ENCODE data around the gene NKX6-1. TPM values are rescaled to one million over a fixed set of nuclear protein-coding genes. Genes with fewer than 3 reads are reported as not detected.

The NKX6-1 gene
- total RNA-seq, 1 experiment from 2014 or later, result not detected

DNA sequence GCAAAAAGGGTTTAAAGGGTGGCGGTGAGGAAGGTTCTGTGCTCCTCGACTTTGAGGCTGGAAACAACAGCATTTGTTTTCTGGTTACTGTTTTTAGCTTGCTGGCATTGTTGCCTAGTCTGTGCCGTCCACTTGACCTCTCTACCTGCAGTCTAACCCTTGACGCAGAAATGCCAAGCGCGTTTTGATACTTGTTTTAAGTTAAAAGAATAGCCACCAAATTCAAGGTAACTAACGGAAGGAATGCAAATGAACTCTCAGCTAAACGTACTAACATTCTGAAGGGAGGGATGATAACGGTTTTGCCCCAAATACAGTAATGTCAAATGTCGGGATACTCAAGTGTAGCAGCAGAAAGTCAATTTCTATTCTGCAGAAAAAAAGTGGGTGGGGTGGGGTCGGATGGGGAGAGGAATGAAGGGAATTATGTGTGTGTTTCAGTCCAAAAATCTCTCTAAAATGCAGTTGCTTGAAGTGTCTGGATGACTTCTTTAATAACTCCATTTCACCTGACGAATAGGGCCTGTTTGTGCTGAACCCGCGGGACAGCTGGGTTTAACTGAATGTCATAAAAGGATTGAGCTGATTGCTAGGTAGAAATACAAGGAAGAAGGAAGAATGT lies 3.4 kb upstream of the NKX6-1 start:
- Histone ChIP-seq H3K4me3 (ENCODE audit: low read length) (no peak overlapping the region), H2AFZ (ENCODE audit: low read length) (no peak overlapping the region), H3K4me2 (ENCODE audit: low read depth, low read length, poor library complexity, severe bottlenecking) (no peak overlapping the region), H4K20me1 (ENCODE audit: insufficient read depth, low read depth, low read length) (no peaks in the 10 kb centered on the region), H3K27me3 (ENCODE audit: low read length) (no peaks in the 10 kb centered on the region), H3K79me2 (ENCODE audit: low read length) (no peaks in the 10 kb centered on the region), H3K36me3 (ENCODE audit: insufficient read depth, low read length) (no peaks in the 10 kb centered on the region), H3K27ac (ENCODE audit: low read length) (no peak overlapping the region), H3K9ac (ENCODE audit: low read length) (no peak overlapping the region), H3K9me3 (ENCODE audit: low read length) (no peaks in the 10 kb centered on the region), H3K4me1 (ENCODE audit: low read length) (no peaks in the 10 kb centered on the region), H3K9me2 (replicated peaks; ENCODE audit: insufficient read depth, low read length) (no peaks in the 10 kb centered on the region)
- no peak for DNase-seq

DNA sequence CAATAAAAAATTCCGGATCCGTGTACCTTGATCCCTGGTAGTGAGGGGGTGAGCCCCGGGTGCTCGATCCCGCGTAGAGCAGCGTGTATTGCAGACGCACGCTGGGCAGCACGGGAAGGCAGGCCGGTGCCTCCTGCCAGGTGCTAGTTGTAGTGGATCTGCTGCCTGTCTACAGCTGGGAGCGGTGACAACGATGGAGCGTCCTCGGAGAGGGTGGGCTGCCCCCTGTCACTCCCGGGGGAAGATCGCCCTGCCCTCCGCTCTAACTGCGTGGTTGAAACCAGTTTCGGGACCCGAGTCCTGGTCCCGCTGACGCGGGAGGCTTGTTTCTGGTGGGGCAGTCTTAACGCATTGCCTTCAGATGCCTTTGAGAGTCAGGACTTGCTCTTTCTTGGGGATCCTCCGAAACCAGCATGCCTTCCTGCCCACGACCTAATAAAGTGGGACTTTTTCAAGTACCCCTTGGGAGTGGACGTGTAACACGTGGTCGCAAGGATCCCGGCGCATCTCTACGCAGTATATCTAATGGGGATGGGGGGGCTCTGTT lies 2.7 kb upstream of the NKX6-1 start:
- H3K79me2 ChIP-seq (ENCODE audit: low read length), result no peaks in the 10 kb centered on the region
- no peaks in the 10 kb centered on the region for H3K9me2 ChIP-seq (replicated peaks; ENCODE audit: insufficient read depth, low read length)
- H3K27me3 ChIP-seq (ENCODE audit: low read length), result no peaks in the 10 kb centered on the region
- H3K27ac ChIP-seq (ENCODE audit: low read length), result no peak overlapping the region
- H3K9me3 ChIP-seq (ENCODE audit: low read length), result no peaks in the 10 kb centered on the region
- no peak overlapping the region for H3K4me2 ChIP-seq (ENCODE audit: low read depth, low read length, poor library complexity, severe bottlenecking)
- no peak overlapping the region for H3K9ac ChIP-seq (ENCODE audit: low read length)
- H3K4me1 ChIP-seq (ENCODE audit: low read length), result no peaks in the 10 kb centered on the region
- DNase-seq, result no peak
- H2AFZ ChIP-seq (ENCODE audit: low read length), result no peak overlapping the region
- H3K36me3 ChIP-seq (ENCODE audit: insufficient read depth, low read length), result no peaks in the 10 kb centered on the region
- H4K20me1 ChIP-seq (ENCODE audit: insufficient read depth, low read depth, low read length), result no peaks in the 10 kb centered on the region
- no peak overlapping the region for H3K4me3 ChIP-seq (ENCODE audit: low read length)

DNA sequence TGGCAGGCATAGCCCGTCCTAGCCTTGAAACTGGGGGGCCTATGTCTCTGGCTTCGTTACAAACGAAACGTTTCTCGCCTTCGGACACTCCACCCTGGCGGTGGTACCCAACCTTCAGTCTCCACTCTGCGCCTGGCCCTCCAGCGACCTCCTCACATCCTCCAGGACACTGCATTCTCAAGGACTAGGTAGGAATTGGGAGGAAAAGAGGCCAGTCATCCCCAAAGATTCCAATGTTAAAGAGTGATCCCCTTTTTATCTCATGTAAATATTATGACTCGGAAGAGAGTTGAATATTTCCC lies 2.1 kb upstream of the NKX6-1 start:
- no peak for DNase-seq
- Histone ChIP-seq H3K9ac (ENCODE audit: low read length) (no peak overlapping the region), H4K20me1 (ENCODE audit: insufficient read depth, low read depth, low read length) (no peaks in the 10 kb centered on the region), H3K4me1 (ENCODE audit: low read length) (no peaks in the 10 kb centered on the region), H3K27ac (ENCODE audit: low read length) (no peak overlapping the region), H3K4me2 (ENCODE audit: low read depth, low read length, poor library complexity, severe bottlenecking) (no peak overlapping the region), H3K27me3 (ENCODE audit: low read length) (no peaks in the 10 kb centered on the region), H2AFZ (ENCODE audit: low read length) (no peak overlapping the region), H3K4me3 (ENCODE audit: low read length) (no peak overlapping the region), H3K9me3 (ENCODE audit: low read length) (no peaks in the 10 kb centered on the region), H3K79me2 (ENCODE audit: low read length) (no peaks in the 10 kb centered on the region), H3K36me3 (ENCODE audit: insufficient read depth, low read length) (no peaks in the 10 kb centered on the region), H3K9me2 (replicated peaks; ENCODE audit: insufficient read depth, low read length) (no peaks in the 10 kb centered on the region)

DNA sequence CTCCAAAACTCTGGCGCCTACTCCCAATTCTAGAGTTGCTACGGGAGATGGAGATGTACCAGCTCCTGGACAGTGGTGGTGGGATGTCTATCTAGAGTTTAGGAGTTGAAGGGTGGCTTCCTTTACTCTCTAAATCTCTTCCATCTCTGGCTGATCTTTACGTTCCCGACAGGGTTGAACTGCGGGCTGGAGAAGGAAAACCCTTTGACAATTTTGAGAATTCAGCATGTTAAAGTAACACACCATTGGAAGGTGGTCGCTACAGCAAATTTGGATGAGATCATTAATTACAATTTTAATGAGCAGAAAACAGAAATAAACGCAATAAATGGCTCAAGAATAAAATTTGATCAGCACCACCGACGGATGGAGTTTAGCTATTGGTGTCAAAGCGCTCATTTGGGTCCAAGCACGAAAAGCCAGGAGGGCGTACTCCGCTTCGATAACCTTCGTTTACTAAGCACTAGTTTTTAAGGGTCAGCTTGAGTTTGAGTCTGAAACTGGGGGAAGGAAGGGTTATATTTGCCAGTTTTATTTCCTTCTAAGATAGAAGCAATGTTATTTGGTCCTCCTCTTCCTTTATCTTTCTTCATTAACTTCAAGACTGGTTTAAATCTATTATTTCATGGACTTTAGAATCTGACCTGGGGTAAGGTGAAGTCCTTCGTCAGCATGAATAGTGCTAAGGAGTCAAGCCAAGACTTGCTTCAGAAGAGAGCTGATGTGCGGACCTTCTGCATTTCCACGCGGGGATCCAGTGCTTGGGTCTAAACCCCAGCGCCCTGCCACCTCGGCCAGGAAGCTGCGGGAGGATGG lies 1.5 kb upstream of the NKX6-1 start:
- Histone ChIP-seq H3K4me2 (ENCODE audit: low read depth, low read length, poor library complexity, severe bottlenecking) (no peak overlapping the region), H3K36me3 (ENCODE audit: insufficient read depth, low read length) (no peaks in the 10 kb centered on the region), H3K9ac (ENCODE audit: low read length) (no peak overlapping the region), H3K27ac (ENCODE audit: low read length) (no peak overlapping the region), H2AFZ (ENCODE audit: low read length) (no peak overlapping the region), H3K79me2 (ENCODE audit: low read length) (no peaks in the 10 kb centered on the region), H4K20me1 (ENCODE audit: insufficient read depth, low read depth, low read length) (no peaks in the 10 kb centered on the region), H3K9me2 (replicated peaks; ENCODE audit: insufficient read depth, low read length) (no peaks in the 10 kb centered on the region), H3K27me3 (ENCODE audit: low read length) (no peaks in the 10 kb centered on the region), H3K9me3 (ENCODE audit: low read length) (no peaks in the 10 kb centered on the region), H3K4me3 (ENCODE audit: low read length) (no peak overlapping the region), H3K4me1 (ENCODE audit: low read length) (no peaks in the 10 kb centered on the region)
- no peak for DNase-seq

GRCh38 chr4:84499624-84499982 lies 511 bp upstream of the NKX6-1 start:
- no peak overlapping the region for H3K9ac ChIP-seq (ENCODE audit: low read length)
- H2AFZ ChIP-seq (ENCODE audit: low read length), result no peak overlapping the region
- no peaks in the 10 kb centered on the region for H3K27me3 ChIP-seq (ENCODE audit: low read length)
- H3K27ac ChIP-seq (ENCODE audit: low read length), result no peak overlapping the region
- H3K4me3 ChIP-seq (ENCODE audit: low read length), result no peak overlapping the region
- H4K20me1 ChIP-seq (ENCODE audit: insufficient read depth, low read depth, low read length), result no peaks in the 10 kb centered on the region
- no peaks in the 10 kb centered on the region for H3K79me2 ChIP-seq (ENCODE audit: low read length)
- no peak for DNase-seq
- H3K4me1 ChIP-seq (ENCODE audit: low read length), result no peaks in the 10 kb centered on the region
- no peaks in the 10 kb centered on the region for H3K9me2 ChIP-seq (replicated peaks; ENCODE audit: insufficient read depth, low read length)
- H3K4me2 ChIP-seq (ENCODE audit: low read depth, low read length, poor library complexity, severe bottlenecking), result no peak overlapping the region
- no peaks in the 10 kb centered on the region for H3K36me3 ChIP-seq (ENCODE audit: insufficient read depth, low read length)
- H3K9me3 ChIP-seq (ENCODE audit: low read length), result no peaks in the 10 kb centered on the region

- Histone ChIP-seq H3K4me3 (ENCODE audit: low read length) (no peak overlapping the region), H3K27ac (ENCODE audit: low read length) (no peak overlapping the region), H3K27me3 (ENCODE audit: low read length) (no peaks in the 10 kb centered on the region), H3K36me3 (ENCODE audit: insufficient read depth, low read length) (no peaks in the 10 kb centered on the region), H3K79me2 (ENCODE audit: low read length) (no peaks in the 10 kb centered on the region), H3K9me2 (replicated peaks; ENCODE audit: insufficient read depth, low read length) (no peaks in the 10 kb centered on the region), H3K4me2 (ENCODE audit: low read depth, low read length, poor library complexity, severe bottlenecking) (no peak overlapping the region), H4K20me1 (ENCODE audit: insufficient read depth, low read depth, low read length) (no peaks in the 10 kb centered on the region), H3K9me3 (ENCODE audit: low read length) (no peaks in the 10 kb centered on the region), H2AFZ (ENCODE audit: low read length) (no peak overlapping the region), H3K4me1 (ENCODE audit: low read length) (no peaks in the 10 kb centered on the region), H3K9ac (ENCODE audit: low read length) (no peak overlapping the region)
- no peak for DNase-seq
Observed at GRCh38 chr4:84498203-84498934, 723 bp downstream of the NKX6-1 start.

GRCh38 chr4:84497504-84498202 lies 1.4 kb downstream of the NKX6-1 start:
- H3K4me2 ChIP-seq (ENCODE audit: low read depth, low read length, poor library complexity, severe bottlenecking), result no peak overlapping the region
- no peaks in the 10 kb centered on the region for H4K20me1 ChIP-seq (ENCODE audit: insufficient read depth, low read depth, low read length)
- no peaks in the 10 kb centered on the region for H3K4me1 ChIP-seq (ENCODE audit: low read length)
- no peaks in the 10 kb centered on the region for H3K9me3 ChIP-seq (ENCODE audit: low read length)
- H3K9ac ChIP-seq (ENCODE audit: low read length), result no peak overlapping the region
- H3K36me3 ChIP-seq (ENCODE audit: insufficient read depth, low read length), result no peaks in the 10 kb centered on the region
- no peaks in the 10 kb centered on the region for H3K27me3 ChIP-seq (ENCODE audit: low read length)
- H3K4me3 ChIP-seq (ENCODE audit: low read length), result no peak overlapping the region
- no peaks in the 10 kb centered on the region for H3K9me2 ChIP-seq (replicated peaks; ENCODE audit: insufficient read depth, low read length)
- H2AFZ ChIP-seq (ENCODE audit: low read length), result no peak overlapping the region
- no peak for DNase-seq
- no peaks in the 10 kb centered on the region for H3K79me2 ChIP-seq (ENCODE audit: low read length)
- H3K27ac ChIP-seq (ENCODE audit: low read length), result no peak overlapping the region
